ENCODE results near the gene DIP2B.
"Not testable (repeated sequence)": the region's sequence is repeated elsewhere in the genome, so short reads cannot be mapped to it uniquely, and the experiment has no call there.

The DIP2B gene

DNA sequence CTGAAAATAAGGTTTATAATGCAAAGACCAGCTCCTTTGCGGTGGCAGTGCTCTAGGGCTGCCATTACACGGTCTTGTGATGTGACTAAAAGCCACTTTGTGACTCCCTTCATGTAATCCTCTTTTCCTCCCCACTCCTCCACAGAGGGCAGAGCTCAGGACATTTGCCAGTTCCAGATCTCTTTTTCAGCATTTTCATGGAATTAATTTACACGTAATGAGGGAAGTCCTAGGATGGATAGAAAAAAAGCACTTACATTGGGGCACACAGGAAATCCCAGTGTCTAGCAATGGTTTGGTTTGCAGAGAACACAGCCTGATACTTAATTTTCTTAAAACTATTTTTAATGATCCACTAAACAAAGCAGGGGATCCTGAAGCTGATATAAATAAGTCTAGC is 241.6 kb downstream of the DIP2B start:
- no peak for FAIRE-seq
- DNase-seq (ENCODE audit: extremely low spot score, insufficient read length, low read depth) = no peak

DNA sequence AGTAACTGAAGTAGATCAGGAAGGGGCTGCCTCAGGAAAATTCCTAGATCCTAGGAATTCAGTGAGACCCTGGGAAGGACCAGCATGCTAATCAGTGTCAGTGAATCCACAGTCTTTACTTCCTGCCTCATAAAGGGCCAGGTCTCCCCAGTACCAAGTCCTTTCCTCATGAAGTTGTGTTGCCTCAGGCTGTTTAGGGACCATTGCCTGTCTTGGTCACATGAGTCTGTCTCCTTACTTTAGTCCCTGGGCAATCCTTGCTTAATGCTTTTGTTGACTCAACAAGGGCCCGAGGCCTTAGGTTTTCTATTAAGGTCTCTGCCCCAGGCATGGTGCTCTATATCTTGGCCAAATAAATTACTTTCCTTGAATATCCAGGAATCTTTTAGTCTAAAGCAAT is 243.0 kb downstream of the DIP2B start:
- FAIRE-seq = no peak
- DNase-seq (ENCODE audit: extremely low spot score, insufficient read length, low read depth) = no peak

GRCh38 chr12:50749459-50749882 is 244.7 kb downstream of the DIP2B start:
- no peak for DNase-seq (ENCODE audit: extremely low spot score, insufficient read length, low read depth)
- FAIRE-seq = no peak

- no peak for DNase-seq (ENCODE audit: extremely low spot score, insufficient read length, low read depth)
- no peak for FAIRE-seq
These were observed 245.6 kb downstream of the DIP2B start for GRCh38 chr12:50750366-50750765.

DNA sequence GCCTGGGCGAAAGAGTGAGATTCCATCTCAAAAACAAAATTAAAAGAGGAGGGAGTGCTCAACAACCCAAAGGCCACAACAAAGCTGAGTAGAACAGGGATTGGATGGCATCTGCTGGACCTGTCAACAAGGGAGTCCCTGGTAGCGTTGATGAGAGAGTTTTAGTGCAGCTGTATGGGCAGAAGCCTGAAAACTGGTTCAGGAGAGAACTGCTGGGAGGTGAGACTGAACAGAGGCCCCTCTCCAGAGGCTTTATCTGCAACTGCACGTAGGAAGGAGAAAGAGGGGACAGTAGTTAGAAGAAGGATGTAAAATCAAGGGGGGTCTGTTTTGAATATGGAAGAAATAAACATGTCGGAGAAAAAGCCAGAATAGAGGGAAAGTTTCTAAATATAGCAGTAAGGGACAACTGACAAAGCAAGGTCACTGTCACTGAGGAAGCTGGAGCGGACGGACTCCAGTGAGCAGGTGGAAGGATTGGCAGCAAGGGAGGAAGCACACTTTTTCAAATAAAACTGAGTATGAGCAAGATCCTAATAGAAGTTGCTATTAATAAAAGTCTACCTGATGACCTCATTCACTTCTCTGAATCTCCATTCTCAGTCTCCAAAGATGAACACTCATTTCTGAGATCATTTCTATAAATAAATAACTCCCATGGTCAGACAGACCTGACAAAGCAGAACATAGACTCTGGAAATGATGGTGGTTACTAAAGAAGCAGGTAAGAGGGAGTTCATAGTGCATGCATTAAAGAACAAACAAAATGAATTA is 247.3 kb downstream of the DIP2B start:
- DNase-seq (ENCODE audit: extremely low spot score, insufficient read length, low read depth) (no peak), FAIRE-seq (no peak)

DNA sequence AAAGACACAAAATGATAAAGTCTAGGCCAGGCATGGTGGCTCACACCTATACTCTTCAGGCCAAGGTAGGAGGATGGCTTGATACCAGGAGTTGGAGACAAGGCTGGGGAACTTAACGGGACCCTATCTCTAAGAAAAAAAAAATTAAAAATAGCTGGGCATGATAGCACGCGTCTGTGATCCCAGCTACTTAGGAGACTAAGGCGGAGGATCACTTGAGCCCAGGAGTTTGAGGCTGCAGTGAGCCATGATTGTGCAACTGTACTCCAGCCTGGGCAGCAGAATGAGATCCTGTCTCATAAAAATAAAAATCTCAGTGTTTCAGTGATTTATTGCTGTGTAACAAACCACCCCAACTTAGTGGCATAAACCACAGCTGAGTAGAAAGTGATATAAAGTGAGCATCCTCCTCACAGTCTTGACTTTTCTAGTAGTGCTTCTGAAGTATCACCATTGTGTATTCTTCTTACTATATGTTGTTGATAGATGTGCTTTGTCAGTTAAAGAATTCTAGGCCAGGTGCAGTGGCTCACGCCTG is 248.5 kb downstream of the DIP2B start:
- no peak for DNase-seq (ENCODE audit: extremely low spot score, insufficient read length, low read depth)
- no peak for FAIRE-seq

DNA sequence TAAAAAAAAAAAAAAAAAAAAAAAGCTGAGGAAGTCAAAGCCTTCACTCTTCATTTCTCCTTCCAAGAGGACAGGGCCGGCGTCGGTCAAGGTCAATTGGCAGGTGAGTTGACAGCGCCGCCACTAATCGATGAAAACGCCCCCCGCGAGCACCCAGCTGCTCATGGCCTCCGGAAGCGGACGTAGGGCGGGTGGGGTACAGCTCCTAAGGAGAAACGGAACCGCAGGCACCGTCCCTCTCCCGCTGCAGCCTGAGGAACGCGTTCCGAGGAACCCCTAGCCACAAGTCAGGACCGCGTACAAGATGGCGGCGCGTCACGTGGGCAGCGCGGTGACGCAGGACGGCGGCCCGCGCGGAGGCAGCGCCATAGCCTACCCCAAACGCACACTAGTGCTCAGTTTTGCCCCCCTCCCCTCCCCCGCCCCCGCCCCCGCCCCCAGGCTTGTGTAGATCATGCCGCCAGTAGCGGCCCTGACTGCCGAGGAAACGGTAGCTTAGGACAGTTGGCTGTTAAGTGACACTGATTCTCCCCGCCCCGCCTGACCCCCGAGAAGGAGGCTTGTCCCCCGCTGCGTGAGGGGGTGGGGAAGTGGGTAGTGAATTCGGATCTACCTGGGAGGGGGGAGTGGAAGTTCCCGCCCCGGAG is 259.0 kb downstream of the DIP2B start, which contains the start of gene ATF1:
ATF1 (plus strand) TSS at position 463 of the 647 bp plus-strand sequence. CDS start 16,045 bp downstream, outside the sequence.
- FAIRE-seq = peak; percentile 73
- DNase-seq (ENCODE audit: extremely low spot score, insufficient read length, low read depth) = peak; percentile 83

DNA sequence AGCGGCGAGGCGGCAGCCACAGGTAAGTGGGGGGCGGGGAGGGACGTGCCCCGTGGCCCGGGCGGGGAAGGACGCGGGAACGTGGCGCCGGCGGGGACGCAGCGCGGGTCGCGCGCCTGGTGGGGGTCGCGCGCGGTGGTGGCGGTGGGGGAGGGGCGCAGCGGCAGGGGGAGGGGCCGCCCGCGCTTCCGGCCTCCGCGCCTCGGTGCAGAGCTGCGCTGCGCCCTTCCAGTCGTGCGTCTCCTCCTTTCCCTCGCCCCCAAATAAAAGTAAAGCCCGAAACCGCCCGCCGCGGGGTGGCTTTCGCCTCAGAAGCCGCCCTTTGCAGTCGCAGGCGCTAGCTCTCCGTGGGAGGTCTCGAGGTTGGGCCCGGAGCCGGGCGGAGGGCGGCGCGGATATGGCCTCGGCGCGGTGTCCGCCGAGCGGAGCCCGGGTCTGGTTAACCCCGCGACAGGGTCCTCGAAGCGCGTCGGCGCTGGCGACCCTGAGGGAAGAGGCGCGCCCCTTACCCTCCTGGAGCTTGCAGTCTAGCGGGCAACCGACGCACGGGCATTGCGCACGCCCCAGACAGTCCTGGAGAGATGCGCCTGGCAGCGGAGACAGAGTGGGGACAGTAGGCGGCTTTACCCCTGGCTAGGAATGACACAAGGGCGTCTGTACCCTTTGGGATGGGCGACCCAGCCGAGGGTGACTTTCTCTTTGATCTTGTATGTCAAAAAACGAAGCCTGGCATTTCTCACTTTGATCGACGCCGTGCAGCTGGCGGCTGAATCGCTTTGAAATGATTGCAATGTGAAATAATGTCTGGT is 259.7 kb downstream of the DIP2B start:
- DNase-seq (ENCODE audit: extremely low spot score, insufficient read length, low read depth) = no peak
- FAIRE-seq = no peak

DNA sequence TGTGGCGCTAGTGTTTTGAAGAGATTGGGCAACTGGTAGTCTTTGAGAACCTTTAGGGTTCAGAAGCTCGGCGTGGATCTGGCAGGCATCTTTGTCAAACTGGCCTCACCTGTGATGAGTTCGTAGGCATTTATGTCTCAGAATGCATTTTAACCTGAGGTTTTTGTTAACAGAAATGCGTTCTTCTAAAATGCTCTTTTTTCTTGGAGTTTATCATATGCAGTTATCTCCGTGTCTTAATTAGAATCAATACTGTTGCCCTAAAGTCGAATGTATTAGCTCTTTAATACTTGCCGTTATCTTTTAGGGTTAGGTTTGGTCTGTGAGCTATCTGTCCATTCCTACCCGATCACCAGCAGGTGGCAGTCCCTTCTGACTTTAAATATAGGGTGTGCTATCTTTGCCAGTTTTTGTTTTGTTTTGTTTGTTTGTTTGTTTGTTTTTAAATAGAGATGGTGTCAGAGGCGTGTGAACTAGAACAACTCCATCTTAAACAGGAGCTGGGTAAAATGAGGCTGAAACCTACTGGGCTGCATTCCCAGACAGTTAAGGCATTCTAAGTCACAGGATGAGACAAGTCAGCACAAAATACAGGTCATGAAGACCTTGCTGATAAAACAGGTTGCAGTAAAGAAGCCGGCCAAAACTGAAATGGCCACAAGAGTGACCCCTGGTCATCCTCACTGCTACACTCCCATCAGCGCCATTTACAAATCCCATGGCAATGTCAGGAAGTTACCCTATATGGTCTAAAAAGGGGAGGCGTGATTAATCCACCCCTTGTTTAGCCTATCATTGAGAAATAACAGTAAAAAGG is 260.5 kb downstream of the DIP2B start:
- FAIRE-seq (peak; percentile 63), DNase-seq (ENCODE audit: extremely low spot score, insufficient read length, low read depth) (no peak)

GRCh38 chr12:50768391-50768790 is 263.6 kb downstream of the DIP2B start:
- FAIRE-seq = no peak
- DNase-seq (ENCODE audit: extremely low spot score, insufficient read length, low read depth) = no peak

GRCh38 chr12:50768813-50769212 is 264.0 kb downstream of the DIP2B start:
- not testable (repeated sequence) for FAIRE-seq; DNase-seq (ENCODE audit: extremely low spot score, insufficient read length, low read depth)

DNA sequence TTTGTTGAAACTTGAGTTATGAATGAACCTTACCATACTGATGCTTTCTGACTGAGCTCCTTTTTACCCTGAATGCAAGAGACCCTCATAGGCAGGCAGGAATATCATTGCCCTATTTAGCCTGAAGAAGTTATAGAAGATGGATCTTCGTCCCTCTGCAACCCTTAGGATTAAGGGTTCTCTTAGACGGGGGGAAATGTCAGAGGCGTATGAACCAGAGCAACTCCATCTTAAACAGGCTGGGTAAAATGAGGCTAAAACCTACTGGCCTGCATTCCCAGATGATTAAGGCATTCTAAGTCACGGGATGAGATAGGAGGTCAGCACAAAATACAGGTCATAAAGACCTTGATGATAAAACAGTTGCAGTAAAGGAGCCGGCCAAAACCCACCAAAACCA is 266.6 kb downstream of the DIP2B start:
- FAIRE-seq (no peak), DNase-seq (ENCODE audit: extremely low spot score, insufficient read length, low read depth) (no peak)

DNA sequence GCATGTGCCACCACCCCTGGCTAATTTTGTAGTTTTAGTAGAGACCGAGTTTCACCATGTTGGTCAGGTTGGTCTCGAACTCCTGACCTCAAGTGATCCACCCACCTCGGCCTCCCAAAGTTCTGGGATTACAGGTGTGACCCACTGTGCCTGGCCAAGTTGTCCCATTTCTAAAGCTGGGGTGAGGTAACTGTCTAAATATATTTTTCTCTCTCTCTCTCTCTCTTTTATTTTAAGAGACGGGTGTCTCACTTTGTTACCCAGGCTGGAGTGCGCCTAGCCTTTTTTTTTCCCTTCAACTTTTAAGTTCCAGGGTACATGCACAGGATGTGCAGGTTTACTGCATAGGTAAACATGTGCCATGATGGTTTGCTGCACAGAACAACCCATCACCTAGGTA is 267.7 kb downstream of the DIP2B start:
- DNase-seq (ENCODE audit: extremely low spot score, insufficient read length, low read depth) (no peak), FAIRE-seq (no peak)

- no peak for DNase-seq (ENCODE audit: extremely low spot score, insufficient read length, low read depth)
These were observed 268.1 kb downstream of the DIP2B start for GRCh38 chr12:50772877-50773276.

DNA sequence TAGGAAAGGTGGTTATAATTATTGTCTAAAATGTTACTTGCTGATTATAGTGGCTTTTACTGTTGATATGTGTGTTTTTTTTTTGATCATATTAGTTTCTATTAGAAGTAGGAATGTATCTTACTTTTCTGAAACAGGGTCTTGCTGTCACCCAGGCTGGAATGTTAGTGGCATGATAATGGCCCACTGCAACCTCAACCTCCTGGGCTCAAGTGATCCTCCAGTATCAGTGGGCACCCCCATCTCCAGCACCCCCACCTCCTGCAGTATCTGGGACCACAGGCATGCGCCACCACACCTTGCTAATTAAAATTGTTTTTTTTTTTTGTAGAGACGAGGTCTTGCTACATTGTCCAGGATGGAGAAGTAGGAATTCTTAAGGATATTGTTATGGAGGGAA is 270.5 kb downstream of the DIP2B start:
- FAIRE-seq (no peak), DNase-seq (ENCODE audit: extremely low spot score, insufficient read length, low read depth) (no peak)

More at GRCh38 chr12:50772877-50773276, 268.1 kb downstream of the DIP2B start:
- no peak for FAIRE-seq

DNA sequence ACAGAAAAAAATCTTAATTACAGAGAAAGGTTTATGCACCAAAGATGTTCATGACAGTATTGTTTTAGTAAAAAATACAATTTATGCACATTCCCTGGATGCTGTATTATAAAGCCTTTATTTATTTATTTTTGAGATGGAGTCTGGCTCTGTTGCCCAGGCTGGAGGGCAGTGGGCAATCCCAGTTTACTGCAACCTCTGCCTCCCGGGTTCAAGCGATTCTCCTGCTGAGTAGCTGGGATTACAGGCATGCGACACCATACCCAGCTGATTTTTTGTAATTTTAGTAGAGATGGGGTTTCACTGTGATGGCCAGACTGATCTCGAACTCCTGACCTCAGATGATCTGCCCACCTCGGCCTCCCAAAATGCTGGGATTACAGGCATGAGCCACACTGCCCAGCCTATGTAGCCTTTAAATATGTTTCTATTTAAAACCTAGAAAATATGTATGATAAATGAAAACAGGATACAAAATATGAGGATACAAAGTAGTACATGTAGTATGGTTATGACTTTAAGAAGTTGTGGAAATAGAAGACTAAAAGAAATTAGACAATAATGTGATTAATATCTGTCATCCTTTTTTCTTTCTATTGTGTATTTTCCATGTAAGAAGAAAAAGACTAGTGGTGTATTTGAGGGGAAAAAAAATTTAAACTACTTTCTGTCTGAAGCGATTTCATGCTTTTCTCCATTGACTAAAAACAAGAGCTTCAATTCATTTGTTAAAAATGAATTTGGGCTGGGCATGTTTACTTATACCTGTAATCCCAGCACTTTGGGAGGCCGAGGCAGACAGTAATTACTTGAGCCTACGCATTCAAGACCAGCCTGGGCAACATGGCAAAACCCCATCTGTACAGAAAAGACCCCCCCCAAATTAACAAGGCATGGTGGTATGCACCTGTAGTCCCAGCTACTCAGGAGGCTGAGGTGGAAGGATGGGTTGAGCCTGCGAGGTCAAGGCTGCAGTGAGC is 272.3 kb downstream of the DIP2B start:
- FAIRE-seq (no peak), DNase-seq (ENCODE audit: extremely low spot score, insufficient read length, low read depth) (no peak)

- no peak for FAIRE-seq
These were observed 274.1 kb downstream of the DIP2B start for GRCh38 chr12:50778663-50779590.

More at GRCh38 chr12:50778663-50779590, 274.1 kb downstream of the DIP2B start:
- no peak for DNase-seq (ENCODE audit: extremely low spot score, insufficient read length, low read depth)
